ENCODE results near the gene STIL.

GRCh38 chr1:47229886-47230691 lies 83.9 kb downstream of the STIL start:
- TF ChIP-seq CTCF (IDR thresholded peaks at IDR 0.05), result no peak
- no peak for TF ChIP-seq POLR2A (IDR thresholded peaks at IDR 0.05)
